GM18858 (cell line): ENCODE measurements around the gene NOLC1.

ENCODE experiments used
- ATAC-seq: cut with Tn5 transposase; IDR thresholded peaks from one replicate; pipeline ENCODE4 v1.9.1; 2021; ENCODE audit not compliant: unreplicated experiment

Gene NOLC1

GRCh38 chr10:102200751-102201640 lies 48.8 kb downstream of the NOLC1 start:
- ATAC-seq = no peak

- no peak for ATAC-seq
These were observed 50.2 kb downstream of the NOLC1 start for GRCh38 chr10:102202386-102202785.

- no peak for ATAC-seq
These were observed 56.3 kb downstream of the NOLC1 start for GRCh38 chr10:102208311-102209035.

GRCh38 chr10:102211615-102212299 lies 59.6 kb downstream of the NOLC1 start:
- ATAC-seq = no peak
